ENCODE results near the gene CDH23. TPM values are rescaled to one million over a fixed set of nuclear protein-coding genes. Genes with fewer than 3 reads are reported as not detected.

The CDH23 gene
- total and polyA plus RNA-seq, 9 of the 15 experiments (the other 6 are each of a cell fraction or from before 2014, with no cell fraction given), result 0.18 to 1.2 (median 0.47) TPM

GRCh38 chr10:71747551-71748523, 351.1 kb downstream of the CDH23 start (continued):
- no peak for TF ChIP-seq POLR2G (IDR thresholded peaks at IDR 0.05; ENCODE audit: low read depth, low read length)
- TF ChIP-seq ZNF316 (IDR thresholded peaks at IDR 0.05), result peak; percentile 91
- no peak for TF ChIP-seq SMARCC2 (IDR thresholded peaks at IDR 0.05; ENCODE audit: low read depth)
- no peak for TF ChIP-seq BCOR (IDR thresholded peaks at IDR 0.05)
- TF ChIP-seq ZNF232 (CRISPR knock-in tag; IDR thresholded peaks at IDR 0.05), result no peak
- no peak for TF ChIP-seq SP2 (IDR thresholded peaks at IDR 0.05; ENCODE audit: extremely low read depth, low read depth, low read length, poor library complexity, severe bottlenecking)
- no peak for TF ChIP-seq ELK1 (CRISPR knock-in tag; IDR thresholded peaks at IDR 0.05)
- no peak for TF ChIP-seq TCF7L2 (IDR thresholded peaks at IDR 0.05; ENCODE audit: low read depth, low read length)
- TF ChIP-seq DPF2 (IDR thresholded peaks at IDR 0.05), result no peak
- no peak for TF ChIP-seq ZC3H4 (CRISPR knock-in tag; IDR thresholded peaks at IDR 0.05; ENCODE audit: borderline replicate concordance)
- no peak for TF ChIP-seq MNT (conservative IDR thresholded peaks at IDR 0.05)
- TF ChIP-seq CBFA2T3 (IDR thresholded peaks at IDR 0.05), result no peak
- no peak for TF ChIP-seq NR2F6 (CRISPR knock-in tag; IDR thresholded peaks at IDR 0.05)
- TF ChIP-seq TEAD1 (CRISPR knock-in tag; IDR thresholded peaks at IDR 0.05), result peak in 1 of 2 experiments; percentile 44; a peak in 1 of 4 replicates
- peak; percentile 55 for TF ChIP-seq ZNF239 (CRISPR knock-in tag; IDR thresholded peaks at IDR 0.05)
- TF ChIP-seq PTRF (tag; IDR thresholded peaks at IDR 0.05), result no peak
- TF ChIP-seq CHD1 (IDR thresholded peaks at IDR 0.05; ENCODE audit: low read length), result no peak
- TF ChIP-seq VEZF1 (CRISPR knock-in tag; IDR thresholded peaks at IDR 0.05), result no peak
- TF ChIP-seq ZBTB26 (CRISPR knock-in tag; IDR thresholded peaks at IDR 0.05), result 0 out of 2 replicates have a peak, but pooled peaks have one; percentile 36
- no peak for TF ChIP-seq BRD9 (IDR thresholded peaks at IDR 0.05; ENCODE audit: low read depth, partially characterized antibody)
- no peak for TF ChIP-seq CCAR2 (IDR thresholded peaks at IDR 0.05; ENCODE audit: low read depth, low read length)
- no peak for TF ChIP-seq BHLHE40 (IDR thresholded peaks at IDR 0.05; ENCODE audit: low read length)
- no peak for TF ChIP-seq ZBTB8A (IDR thresholded peaks at IDR 0.05; ENCODE audit: partially characterized antibody)
